HG03108 (cell line): Measurements from ENCODE around the gene JHY.

Source experiments
- ATAC-seq: cut with Tn5 transposase; IDR thresholded peaks from one replicate; pipeline ENCODE4 v1.9.1; 2021; ENCODE audit warnings: moderate library complexity; ENCODE audit not compliant: unreplicated experiment

The JHY gene

DNA sequence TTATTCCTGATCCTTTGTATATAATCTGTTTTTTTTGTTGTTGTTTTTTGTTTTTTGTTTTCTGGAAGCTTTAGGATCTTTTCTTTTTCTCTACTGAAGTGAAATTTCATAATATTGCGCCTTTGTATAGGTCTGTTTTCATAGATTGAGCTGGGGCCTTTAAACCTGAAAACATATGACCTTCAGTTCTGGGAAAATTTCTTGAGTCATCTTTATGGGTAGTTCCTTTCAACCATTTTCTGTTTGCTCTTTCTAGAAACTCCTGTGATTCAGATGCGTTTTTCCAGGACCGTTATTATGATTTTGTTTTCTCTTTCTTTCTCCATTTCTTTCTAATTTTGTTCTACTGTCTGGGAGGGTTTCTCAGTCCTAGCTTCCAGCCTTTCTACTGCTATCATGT is 55.4 kb downstream of the JHY start:
- ATAC-seq = no peak

GRCh38 chr11:122938557-122938956 is 56.0 kb downstream of the JHY start:
- no peak for ATAC-seq

GRCh38 chr11:122951211-122951610 is 68.7 kb downstream of the JHY start:
- ATAC-seq = no peak

GRCh38 chr11:122954455-122954854 is 71.9 kb downstream of the JHY start:
- no peak for ATAC-seq

DNA sequence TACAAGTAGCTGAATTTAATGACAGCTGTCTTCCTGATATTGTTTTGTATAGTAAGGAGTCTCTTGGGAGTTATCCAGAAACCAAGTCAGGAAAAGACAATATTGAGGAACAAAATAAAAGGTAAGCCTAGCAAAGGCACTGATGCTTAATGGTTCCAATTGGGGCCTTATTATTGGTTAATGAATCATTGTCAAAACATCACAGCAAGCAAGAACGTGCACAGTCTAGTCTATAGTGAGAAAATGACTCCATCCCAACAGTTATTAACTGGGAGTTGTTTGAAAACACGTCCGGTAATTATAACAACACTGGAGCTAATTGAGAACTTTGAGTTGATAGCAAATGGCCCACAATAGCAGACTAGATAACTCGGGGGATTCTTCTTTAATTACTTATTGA is 81.4 kb downstream of the JHY start:
- ATAC-seq = no peak

DNA sequence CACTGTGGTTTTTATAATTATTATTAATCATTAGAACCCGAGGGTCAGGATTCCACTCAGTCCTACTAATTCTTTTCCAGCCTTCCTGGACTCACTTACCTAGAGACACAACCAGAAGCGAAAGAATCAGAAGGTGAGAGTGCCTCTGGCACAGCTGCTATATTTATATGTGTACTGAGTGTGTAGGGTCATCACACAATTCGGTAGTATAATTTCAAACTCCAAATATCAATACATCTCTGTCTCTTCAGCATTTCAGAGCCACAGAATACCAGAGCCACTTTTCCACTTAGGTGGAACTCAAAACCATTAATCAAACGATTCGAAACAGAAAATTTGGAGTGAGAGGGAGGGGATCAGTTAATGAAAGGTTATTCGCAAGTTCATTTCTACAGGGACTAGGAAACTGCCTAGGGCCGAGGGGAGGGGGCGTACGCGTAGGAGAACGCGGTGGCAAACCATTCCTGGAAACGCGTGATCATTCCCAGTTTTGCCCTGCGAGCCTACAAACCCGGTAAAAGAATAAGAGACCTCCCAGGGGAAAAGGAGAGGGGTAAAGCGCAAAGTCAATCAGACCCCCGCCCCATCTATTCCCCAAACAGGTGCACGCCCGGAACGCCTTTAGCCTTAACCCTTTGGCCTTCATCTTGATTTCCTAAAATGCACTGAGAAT is 93.6 kb downstream of the JHY start:
- no peak for ATAC-seq

DNA sequence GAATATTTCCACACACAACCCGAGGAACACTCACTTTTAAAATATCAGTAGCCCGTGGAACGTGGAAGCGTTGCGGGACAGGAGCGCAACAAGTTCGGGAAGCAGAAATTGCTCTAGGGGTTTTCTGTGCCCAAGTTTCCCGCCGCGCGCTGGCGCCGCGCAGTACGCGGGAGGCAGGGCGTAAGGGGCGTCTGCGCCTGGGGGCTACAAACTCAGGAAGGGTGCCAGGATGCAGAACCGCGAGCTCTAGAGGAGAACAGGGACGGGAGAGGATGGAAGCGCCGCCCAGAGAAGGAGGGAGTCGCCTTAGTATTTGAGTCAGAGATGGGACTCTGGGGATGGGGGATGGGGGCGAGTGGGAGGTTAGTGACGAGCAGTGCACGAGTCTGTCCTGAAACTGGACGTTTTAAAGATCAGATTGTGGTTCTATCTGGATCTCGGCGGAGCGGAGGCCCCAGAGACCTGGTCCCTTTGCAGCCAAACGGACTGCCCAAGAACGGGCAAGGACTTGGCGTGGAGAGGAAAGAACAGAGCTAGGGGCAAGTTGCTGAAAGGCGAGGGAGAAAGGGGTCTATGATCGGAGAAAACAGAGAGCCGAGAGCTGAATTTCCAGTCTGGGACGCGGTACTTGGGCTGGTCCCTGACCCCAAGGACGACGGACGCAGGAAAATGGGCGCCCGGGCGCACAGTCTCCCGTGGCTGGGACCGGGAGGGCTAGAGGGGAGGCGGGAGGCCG is 94.3 kb downstream of the JHY start:
- ATAC-seq = no peak

DNA sequence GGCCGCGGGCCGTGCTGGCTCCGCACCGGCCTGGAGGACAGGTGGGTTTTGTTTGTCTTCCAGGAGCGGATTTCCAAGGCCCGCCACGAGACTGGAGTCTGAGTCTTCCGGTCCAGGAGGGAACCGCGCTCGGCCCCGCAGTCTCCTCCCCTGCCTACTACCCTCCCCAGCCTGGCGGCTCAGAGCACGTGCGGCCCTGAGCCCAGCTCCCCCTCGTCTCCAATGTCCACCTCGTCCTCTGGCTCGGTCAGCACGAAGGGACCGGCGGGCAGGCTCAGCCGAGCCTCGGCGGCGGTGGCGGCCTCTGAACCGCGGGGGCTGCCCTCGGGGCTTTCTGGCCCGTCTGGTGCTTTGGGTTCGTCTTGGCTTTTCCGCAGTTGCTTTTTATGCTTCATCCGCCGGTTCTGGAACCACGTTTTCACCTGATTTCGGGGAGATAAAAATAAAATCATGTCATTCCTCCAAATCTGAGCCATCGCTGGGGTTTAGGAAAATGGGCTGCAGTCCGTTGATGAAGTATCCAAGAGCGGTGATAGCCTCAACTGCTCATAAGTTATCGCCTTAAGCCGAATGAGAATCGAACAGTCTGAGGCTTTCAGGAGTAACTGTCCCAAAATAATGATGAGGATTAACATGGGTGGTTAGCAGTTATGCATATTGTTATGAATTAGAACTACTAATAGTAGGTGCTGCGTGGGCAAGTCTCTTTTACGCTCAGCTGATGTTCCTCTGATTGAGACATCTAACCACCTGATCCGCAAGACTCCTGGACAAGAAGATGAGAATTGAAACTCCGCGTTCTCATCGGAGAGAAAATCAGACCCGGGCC is 95.1 kb downstream of the JHY start:
- ATAC-seq = no peak

GRCh38 chr11:122978299-122978620 is 95.7 kb downstream of the JHY start:
- ATAC-seq = no peak

GRCh38 chr11:122979103-122979814 is 96.7 kb downstream of the JHY start:
- no peak for ATAC-seq

GRCh38 chr11:122979815-122980595 is 97.4 kb downstream of the JHY start:
- no peak for ATAC-seq

DNA sequence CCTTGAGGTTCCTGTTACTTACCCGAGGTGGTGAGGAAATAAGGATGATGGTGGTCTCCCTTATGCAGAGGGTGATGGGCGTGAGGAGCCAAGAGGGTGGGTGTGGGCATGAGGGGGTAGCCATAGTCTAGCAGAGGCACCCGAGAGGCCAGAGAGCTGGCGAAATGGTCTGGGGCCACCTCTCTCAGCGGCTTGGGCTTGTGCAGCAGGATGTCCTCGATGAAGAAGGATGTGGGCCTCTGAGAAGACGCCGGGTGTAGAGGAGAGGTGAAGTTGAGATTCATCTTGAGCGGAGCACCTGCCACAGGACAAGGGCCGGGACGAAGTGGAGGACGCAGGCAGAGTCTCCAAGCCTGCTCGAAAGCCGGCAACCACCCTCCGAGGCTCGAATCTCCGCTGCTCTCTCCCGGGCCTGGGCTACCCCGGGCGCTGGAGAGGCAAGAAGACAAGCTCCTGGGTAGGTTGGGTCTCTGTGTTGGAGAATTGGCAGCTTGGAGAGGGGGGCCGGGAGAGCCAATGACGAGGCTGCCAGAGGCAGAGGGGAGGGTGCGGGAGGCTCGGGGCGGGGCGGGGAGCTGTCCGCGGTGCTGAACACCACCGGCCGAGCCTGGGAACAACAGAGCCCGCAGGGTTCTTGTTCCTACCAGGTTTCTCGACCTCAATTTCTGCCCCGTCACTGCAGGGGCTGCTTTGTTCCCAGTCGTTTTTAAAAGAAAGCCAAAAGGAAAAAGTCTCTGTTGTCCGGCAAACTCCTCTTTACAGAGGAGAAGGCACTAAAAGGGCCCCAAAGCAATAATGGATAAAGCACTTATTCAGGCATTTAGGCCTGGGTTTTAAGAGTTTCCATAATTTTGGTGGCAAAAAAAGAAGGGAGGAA is 99.1 kb downstream of the JHY start, which contains the start of gene BSX:
Gene BSX (minus strand): TSS at position 447 of the 877 bp plus-strand sequence. CDS start 163 bp downstream, at position 284.
- no peak for ATAC-seq

DNA sequence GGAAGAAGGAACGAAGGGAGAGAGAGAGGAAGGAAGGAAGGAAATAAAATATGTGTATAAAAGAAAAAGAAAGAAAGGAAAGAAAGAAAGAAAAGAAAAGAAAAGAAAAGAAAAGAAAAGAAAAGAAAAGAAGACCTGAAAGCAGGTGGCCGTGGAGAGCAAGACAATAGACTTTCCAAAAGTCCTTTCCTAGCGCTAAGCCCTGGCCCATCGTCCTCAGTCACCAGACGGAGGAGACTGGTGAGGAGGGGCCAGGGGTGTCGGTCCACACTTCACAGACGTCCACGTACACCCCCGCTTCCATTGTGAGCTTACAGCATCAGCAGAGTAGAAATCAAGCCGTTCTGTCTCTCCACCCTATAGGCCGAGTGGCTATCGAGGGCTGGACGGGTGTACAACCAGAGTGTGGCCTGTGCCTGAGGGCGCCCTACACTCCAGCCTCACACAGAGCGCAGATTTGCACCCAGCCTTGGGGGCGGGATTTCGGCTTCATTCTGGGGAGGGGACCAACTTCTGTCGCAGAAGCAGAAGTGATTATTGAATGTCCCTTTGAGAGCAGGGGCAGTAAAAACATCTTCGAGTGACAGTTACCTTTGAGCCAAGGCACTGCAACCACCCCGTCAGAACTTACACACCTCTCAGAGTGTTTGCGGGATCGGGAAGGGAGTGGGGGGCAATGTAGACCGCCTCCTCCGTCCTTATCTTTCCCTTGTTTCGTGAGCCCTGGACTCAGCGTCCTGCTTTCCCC is 101.1 kb downstream of the JHY start:
- no peak for ATAC-seq

- no peak for ATAC-seq
Observed at GRCh38 chr11:122984186-122985011, 101.8 kb downstream of the JHY start.

GRCh38 chr11:122995526-122995925 is 113.0 kb downstream of the JHY start:
- ATAC-seq = no peak

- no peak for ATAC-seq
Observed at GRCh38 chr11:122998727-122999366, 116.3 kb downstream of the JHY start.

GRCh38 chr11:123000721-123001120 is 118.2 kb downstream of the JHY start:
- no peak for ATAC-seq
